ENCODE data around the gene EBF4.

EBF4 gene, protein sequence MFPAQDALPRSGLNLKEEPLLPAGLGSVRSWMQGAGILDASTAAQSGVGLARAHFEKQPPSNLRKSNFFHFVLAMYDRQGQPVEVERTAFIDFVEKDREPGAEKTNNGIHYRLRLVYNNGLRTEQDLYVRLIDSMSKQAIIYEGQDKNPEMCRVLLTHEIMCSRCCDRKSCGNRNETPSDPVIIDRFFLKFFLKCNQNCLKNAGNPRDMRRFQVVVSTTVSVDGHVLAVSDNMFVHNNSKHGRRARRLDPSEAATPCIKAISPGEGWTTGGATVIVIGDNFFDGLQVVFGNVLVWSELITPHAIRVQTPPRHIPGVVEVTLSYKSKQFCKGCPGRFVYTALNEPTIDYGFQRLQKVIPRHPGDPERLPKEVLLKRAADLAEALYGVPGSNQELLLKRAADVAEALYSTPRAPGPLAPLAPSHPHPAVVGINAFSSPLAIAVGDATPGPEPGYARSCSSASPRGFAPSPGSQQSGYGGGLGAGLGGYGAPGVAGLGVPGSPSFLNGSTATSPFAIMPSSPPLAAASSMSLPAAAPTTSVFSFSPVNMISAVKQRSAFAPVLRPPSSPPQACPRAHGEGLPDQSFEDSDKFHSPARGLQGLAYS

DNA sequence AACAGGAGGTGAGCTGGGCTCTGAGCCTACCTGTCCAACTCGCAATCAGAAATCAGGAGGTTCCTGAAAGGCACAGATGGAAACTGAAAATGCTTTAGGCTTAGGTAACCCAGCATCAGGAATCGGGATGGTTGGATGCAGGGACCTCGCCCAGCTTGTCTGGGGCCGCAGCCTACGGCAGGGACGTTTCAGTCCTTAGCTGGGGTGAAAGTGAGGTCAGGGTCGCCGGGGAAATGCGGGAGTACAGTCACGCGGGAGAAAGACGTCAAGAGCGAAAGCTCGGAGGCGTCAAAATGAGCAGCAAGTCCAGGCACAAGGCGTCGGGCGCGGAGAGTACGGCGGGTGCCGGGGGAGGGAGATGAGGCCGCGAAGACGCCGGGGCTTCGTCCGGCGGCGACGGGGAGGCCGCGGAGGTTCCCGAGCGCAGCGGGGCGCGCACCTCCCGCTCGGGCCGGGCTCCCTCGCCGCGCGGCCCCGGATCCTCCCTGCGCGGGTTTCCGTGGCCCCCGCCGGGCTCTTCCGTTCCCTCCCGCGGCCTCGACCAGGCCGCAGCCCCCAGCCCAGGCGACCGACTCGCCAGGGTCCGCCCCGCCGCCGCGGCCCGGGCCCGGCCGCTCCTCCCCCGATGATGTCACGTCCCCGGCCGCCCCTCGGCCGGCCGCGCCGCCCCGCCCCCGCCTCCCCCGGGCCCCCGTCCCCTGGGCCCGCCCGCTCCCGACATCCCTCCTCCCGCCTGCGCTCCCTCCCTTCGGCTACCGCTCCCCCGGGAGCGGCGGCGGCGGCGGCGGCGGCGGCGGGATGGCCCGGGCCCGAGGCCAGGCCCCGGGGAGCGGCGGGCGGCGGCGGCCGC, at the start of gene EBF4:
EBF4 (plus strand) TSS at position 745 of the 850 bp plus-strand sequence. CDS start 866 bp downstream, outside the sequence.
- DNase-seq, result peak; percentile 53

DNA sequence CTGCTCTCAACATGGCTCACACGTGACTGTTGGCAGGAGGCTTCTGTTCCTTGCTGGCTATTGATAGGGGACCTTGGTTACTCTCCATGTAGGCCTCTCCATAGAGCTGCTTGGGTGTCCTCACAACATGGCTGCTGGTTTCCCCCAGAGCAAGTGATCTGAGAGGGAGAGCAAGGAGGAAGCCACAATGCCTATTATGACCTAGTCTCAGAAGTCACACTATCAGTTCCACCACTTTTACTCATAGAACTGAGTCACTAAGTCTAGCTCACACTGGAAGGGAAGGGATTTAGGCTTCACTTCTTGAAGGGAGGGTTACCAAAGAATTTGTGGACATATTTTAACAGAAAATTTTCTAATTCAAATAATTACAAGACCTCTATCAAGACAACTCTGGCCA, 48.9 kb upstream of the EBF4 start:
- DNase-seq, result no peak

DNA sequence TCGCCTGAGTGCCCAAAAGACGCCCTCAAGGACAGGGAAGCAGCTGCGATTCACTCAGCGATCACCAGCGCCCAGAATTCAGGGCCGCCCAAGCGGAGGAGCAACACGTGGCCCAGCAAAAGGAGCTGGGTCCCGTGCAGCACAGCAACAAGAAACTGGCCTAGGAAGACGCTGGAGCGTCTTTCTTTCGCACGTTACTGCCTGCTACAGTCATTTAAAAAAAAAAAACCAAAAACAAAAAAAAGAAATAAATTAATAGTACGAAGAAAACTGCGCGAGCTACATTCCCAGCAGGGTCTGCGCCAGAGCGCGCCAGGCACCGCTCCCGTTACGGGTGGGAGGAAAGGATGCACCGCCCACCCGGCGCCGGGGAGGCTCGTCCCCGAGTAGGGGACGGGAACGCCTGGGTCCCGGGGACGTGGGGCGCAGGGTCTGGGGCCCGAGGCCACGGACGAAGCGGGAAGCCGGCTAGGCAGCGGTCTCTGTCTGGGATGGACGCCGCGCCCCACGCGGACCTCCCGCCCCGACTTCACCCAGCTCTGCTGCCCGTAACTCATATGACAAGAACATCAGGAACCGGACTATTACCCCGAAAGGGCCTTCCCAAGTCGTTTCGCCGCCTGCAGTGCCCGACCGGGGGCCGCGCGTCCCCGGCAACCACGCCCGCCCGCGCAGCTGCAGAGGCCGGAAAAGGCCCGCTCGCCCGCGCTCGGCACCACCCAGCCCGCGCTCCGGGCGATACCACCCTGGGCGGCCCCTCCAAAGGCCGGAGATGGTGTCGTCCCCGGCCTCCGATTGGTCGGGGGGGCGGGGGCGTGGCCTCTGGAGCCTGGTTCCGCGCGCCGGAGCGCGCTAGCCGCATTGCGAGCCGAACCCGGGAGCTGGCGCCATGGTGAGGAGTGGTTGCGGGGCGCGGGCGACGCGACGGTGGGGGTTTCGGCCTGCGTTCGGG, 40.5 kb upstream of the EBF4 start, which contains the start of gene NOP56:
NOP56 (plus strand) TSS at position 861 of the 952 bp plus-strand sequence; CDS start at position 890, 29 bp downstream.
- DNase-seq, result peak; percentile 96

DNA sequence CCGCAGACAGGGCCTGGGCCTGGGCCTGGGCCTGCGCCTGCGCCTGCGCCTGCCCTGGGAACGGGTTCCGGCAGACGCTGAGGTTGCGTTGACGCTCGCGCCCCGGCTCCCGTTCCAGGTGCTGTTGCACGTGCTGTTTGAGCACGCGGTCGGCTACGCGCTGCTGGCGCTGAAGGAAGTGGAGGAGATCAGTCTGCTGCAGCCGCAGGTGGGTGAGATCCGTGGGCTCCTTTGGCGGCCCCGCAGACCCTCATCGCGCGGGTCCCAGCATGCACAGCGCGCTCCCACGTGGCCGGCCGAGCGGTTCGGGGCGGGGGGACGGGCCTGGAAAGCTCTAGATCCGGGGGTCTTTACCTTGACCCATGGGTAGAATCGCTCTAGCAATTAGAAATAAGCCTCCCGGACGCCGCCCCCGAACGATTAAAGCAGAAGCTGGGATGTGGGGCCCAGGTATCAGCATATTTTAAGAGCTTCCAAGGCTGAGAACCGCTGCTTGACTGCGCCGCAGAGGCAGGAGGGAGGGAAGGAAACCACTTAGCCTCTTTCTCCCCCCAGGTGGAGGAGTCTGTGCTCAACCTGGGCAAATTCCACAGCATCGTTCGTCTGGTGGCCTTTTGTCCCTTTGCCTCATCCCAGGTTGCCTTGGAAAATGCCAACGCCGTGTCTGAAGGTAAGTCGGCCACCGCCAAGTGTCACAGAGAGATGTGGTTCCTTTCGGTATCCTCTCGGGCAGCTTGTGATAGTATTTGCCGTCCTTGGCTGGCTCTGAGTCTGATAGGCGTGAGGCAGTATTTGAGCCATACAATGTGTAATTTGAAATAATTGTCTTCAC, 39.6 kb upstream of the EBF4 start:
- DNase-seq, result no peak

DNA sequence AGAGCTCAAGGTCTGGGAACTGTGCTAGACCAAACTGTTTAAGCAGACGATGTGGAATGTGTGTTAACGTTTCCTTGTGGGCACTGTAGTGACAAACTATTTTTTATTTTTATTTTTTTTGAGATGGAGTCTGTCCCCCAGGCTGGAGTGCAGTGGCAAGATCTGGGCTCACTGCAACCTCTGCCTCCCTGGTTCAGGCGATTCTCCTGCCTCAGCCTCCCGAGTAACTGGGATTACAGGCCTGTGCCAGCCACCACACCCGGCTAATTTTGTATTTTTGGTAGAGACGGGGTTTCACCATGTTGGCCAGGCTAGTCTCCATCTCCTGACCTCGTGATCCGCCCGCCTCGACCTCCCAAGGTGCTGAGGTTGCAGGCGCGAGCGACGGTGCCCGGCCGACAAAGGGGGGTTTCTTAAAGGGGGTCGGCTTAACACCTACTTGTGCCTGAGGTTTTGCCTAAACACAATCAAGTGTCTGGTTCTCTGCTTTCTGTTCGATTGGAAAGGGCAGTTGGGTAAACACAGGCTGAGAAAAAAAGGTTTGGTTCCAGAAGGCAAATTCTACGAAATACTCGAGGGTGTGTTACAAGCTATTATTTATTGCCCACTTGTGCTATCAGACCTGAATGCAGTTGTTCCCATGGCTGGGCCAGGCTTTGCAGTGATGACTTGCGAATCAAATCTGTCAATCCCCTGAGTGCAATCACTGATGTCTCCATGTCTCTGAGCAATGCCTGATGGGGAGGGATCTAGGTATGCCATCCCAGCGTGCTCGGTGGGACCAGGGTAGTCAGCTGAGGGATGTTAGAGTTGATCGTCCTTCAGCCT, 38.8 kb upstream of the EBF4 start:
- DNase-seq, result no peak

DNA sequence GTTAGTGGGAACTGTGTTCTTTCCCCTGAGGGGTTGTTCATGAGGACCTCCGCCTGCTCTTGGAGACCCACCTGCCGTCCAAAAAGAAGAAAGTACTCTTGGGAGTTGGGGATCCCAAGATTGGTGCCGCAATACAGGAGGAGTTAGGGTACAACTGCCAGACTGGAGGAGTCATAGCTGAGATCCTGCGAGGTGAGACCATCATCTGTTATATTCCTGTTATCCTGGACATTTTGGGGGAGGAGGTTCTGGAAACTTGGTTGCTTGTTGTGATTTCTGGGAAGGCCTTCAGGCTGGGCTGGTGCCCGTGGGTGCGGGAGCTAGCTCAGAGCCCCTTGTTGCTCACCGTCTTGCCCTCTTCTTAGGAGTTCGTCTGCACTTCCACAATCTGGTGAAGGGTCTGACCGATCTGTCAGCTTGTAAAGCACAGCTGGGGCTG, 38.2 kb upstream of the EBF4 start:
- no peak for DNase-seq

DNA sequence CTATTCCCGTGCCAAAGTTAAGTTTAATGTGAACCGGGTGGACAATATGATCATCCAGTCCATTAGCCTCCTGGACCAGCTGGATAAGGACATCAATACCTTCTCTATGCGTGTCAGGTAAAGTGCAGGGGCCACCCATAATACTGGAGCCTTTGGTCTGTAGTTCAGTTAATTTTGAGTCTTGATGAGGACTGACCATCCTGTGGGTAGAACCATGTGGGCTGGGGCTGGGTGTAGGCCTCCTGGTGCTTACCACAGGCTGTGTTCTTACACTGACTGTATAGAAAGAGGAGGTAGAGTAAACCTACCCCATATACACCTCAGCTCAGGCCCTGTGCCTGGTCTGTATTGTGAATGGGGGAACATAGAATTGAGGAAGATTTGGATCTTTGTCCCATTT, 37.7 kb upstream of the EBF4 start:
- DNase-seq, result no peak

DNA sequence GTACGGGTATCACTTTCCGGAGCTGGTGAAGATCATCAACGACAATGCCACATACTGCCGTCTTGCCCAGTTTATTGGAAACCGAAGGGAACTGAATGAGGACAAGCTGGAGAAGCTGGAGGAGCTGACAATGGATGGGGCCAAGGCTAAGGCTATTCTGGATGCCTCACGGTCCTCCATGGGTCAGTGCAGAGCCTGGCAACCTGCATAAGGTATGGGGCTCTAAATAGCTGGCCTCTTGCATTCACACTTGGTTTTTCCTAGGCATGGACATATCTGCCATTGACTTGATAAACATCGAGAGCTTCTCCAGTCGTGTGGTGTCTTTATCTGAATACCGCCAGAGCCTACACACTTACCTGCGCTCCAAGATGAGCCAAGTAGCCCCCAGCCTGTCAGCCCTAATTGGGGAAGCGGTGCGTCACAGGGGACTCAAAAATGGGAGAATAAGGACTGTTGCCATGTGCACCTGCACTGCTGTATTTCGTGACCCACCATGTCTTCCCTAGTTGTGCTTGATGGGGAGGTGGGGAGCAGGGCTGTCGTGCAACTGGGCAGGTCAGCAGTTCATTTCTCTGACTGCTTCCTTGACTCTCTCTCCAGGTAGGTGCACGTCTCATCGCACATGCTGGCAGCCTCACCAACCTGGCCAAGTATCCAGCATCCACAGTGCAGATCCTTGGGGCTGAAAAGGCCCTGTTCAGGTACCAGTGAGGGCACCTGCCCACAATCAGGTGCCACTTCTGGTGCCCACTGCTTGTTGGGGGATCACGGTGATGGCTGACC, 37.1 kb upstream of the EBF4 start:
- DNase-seq, result no peak

DNA sequence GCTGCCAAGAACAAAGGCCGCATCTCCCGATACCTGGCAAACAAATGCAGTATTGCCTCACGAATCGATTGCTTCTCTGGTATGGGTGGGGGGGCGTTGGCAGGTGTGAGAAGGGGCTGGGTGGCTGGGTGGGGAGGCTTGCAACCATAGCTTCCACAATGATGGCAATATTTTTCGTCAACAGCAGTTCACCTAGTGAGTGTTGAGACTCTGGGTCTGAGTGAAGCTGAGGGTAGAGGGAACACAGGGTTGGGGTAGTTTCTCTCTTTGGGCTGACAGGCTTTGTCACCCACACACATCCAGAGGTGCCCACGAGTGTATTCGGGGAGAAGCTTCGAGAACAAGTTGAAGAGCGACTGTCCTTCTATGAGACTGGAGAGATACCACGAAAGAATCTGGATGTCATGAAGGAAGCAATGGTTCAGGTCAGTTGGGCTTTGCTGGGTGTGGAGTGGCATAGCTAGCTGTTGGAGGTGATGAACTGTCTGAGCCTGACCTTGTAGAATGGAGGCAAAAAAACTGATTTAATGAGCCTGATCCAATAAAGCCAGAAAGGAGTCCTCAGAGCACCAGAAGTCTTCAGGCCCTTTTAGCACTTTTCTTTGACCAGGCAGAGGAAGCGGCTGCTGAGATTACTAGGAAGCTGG, 36.0 kb upstream of the EBF4 start:
- DNase-seq, result no peak

DNA sequence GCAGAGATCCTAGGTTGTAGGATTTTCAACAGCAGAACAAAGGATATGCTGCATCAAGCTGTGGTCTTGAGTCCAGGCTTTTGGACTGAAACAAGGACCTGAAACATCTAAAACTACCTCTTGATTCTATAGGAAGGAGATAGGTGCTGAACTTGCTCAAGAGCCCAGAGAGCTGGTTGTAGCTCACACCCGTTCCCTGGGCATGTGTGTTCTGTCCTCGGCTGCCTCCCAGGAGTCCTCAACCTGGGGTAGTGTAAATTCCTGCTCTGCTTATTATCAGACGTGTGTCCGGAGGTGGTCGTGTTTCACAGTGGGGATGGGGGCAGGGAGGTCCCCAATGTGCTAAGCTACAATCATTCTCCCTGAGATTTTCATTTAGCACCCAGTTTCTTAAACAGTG, 35.3 kb upstream of the EBF4 start:
- no peak for DNase-seq

DNA sequence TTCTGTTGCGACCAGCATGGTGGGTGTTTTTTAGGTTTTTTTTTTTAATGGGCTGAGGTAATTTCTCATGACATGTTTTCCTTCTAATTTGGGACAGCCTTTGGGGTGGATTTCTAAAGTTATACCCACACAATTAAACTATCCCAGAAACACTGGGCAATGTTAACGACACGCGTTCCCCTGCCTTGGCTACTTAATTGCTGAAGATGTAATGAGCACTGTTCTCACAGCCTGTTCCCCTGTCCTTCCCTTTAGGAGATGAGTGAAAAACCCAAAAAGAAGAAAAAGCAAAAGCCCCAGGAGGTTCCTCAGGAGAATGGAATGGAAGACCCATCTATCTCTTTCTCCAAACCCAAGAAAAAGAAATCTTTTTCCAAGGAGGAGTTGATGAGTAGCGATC, 34.9 kb upstream of the EBF4 start:
- DNase-seq, result no peak

DNA sequence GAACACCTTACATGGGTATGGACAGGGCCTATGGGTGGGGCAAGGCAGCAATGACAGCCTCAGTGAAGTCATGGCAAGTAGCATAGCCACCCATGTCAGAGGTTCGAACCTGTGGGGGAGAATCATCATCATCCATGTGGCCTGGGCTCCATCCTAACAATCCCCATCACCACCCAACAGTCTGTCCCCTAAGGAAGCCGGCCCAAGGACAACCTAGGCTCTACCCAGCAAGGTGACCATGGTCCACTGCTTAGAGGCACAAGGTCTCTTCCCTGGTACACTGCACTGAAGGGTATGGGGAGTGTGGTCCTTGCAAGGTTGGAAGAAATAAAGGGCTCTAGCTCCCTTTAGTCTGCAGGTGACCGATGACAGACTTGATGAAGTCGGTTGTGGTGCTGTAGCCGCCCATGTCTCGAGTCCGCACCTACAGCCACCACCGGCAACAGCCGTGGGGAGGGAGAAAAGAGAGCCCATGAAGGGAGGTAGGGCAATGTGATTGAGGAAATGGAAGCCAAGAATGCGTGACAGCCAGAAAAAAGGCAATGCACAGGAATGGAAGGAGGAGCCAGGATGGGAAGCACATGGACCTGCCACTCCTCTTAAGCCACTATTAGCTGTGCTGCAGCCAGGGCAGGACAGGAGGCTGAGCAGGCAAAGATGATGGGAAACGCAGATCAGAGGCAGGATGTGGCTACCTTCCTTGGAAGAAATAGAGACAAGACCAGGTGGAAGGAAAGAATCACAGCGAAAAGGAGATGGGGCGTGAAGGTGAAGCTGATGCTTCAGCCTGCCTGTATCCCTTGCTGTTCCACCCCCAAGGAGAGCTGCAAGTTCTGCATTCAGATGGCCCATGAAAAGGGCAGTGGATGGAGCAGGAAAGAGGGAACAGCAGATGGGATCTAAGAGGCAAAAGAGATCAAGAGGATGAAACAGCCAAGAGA, 33.9 kb upstream of the EBF4 start:
- no peak for DNase-seq

DNA sequence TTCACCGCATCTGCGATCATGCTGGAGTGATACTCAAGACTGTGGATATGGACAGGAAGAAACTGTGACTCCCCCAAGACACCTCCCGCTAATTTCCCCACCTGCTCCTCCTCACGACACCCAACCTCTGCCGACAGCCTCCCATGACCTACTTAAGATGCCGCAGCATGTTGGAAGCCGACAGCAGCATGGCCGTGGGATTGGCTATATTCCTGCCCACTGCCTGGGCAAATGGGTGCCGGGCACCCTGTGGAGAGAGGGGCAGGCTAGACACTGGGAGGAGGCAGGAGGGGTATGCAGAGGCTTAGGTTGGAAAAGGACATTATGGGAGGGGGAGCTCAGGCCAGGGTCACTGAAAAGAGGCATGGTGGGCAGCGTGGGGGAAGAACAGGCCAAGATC, 33.0 kb upstream of the EBF4 start:
- DNase-seq, result no peak

DNA sequence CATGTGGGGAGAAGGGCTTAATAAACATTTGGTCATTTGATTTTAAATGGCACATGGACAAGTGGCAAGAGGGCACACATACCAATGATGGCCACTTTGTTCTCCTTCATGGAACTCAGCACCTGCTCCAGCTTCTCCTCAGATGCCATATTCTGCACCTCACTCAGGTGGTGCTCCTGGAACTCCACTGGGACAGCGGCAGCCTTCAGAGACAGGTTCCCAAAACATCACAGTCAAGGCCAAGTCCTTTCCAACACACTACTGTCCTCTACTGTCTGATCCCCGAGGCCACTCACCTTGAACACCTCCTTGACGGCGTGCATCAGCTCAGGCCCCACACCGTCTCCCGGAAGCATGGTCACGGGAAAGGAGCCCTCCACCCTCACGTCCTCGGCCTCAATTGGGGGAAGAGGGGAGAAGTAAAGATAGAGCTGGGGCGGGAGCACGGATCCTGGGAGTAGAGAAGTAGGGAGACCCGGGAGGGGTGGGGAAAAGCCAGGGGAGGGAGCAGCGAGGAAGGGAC, 29.2 kb upstream of the EBF4 start:
- DNase-seq, result no peak

DNA sequence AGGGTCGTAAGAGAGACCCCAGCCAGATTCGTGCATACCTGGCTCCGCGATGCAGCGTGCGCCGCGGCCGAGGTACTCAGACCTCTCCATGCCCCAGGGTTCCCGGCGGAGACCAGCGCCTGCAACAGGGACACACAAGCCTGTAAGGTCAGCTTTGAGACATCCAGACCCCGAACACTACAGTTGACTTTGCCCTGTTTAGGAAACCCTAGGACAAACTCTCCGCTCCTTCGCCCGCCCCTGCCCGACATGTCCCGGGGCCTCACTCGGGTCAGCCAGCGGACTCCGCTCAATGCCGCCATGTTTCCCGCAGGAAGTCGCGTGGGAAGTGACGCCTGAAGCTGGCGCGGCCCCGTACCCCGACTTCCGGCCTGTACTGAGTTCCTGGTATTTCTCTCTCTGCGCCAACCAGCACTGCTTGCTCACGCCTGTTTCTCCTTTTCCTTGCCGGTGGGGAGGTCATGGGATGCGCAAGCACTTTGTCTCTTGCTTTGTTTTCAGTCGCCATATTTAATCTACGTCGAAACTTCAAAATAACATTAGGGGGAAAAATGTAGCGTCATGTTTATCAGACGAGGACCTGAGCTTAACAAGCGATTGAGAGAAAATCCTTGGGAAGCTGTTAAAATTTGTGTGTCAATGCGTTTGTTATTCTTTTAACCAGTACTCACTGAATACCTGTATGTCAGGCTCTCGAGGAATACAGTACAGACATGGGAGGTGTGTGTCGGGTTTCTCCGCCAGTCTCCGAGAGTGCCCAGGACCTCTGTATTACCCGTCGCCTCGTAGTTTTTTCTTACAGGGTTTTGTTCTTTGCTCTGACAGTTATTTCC, 28.5 kb upstream of the EBF4 start, which contains the start of gene IDH3B:
IDH3B (minus strand) TSS at position 330 of the 833 bp plus-strand sequence; CDS start at position 302, 28 bp downstream.
- peak; percentile 95 for DNase-seq

DNA sequence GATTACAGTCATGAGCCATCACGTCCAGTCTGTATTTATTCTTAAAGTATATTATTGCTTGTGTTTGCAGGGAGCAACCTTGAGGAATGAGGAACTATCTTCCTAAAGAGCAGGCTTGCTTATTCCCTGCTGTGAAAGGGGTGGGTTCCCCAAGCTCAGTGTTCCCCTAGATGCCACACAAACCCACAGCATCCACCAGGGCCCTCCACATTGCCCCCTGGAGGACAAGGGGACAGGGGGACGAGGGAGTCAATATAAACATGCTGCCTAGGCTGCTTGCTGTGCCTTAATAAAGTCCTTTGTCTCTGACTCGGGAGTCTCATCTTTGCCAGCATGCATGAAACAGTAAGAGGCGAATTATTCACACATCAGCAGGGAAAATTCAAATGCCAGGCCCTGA, 20.6 kb upstream of the EBF4 start:
- DNase-seq, result no peak
